K562 (cell line): ENCODE measurements around the gene WIPF2. TPM values are rescaled to one million over a fixed set of nuclear protein-coding genes. Genes with fewer than 3 reads are reported as not detected.

Source experiments
- ATAC-seq: fragments of 200-7000 bp; cut with Tn5 transposase; 3 replicates; pipeline ENCODE4 v1.9.1; 2020; ENCODE audit warnings: moderate library complexity
- BruUV-seq: library from RNA; stranded (reverse); fragments of 400-500 nt; replicated peaks from 2 replicates; lab custom pipeline; 2021; lab: Mats Ljungman, UMichigan
- CTCF ChIA-PET: fragments of 300-600 bp; formaldehyde crosslinking; extraction: SDS; loops from one replicate; lab custom pipeline; 2021; ENCODE audit warnings: low intra/inter-chr PET ratio; lab: Yijun Ruan, JAX
- POLR2A ChIA-PET: fragments of 300-600, 350-650 bp; sonication (Branson Sonifier 250); formaldehyde crosslinking; extraction: SDS; loops from one replicate; lab custom pipeline; 2021; ENCODE audit warnings: antibody characterized with exemption, inconsistent platforms; lab: Yijun Ruan, JAX
- DNase-seq, 4 experiments: peaks; one replicate each; pipeline versions ENCODE4 v3.0.0 to v3.0.0-alpha.2; 2011 to 2018; ENCODE audit warnings: low spot score in 3 of 4, mixed read lengths in 3 of 4; ENCODE audit errors: extremely low read depth in 1 of 4
- FAIRE-seq: peaks from 2 replicates; lab custom pipeline; 2011; peaks lifted over from hg19 to GRCh38; lab: Jason Lieb, UNC
- H2AFZ ChIP-seq: 2 replicates; pipeline ENCODE4 v1.6.0; 2011; ENCODE audit warnings: low read depth, low read length, control low read depth, inconsistent platforms
- H3K27ac ChIP-seq: fragments of 200-600 bp; 3 replicates; pipeline ENCODE4 v1.8.0; 2011; ENCODE audit warnings: low read depth, mild to moderate bottlenecking, control low read depth, inconsistent platforms, low read length, moderate library complexity, mixed read lengths; ENCODE audit errors: extremely low read depth
- H3K27me3 ChIP-seq, 2 experiments: fragments of 300-600 bp in 1 of 2; 2 replicates in 1 of 2; 3 replicates in 1 of 2; pipeline versions ENCODE4 v1.6.0 to v1.8.0; 2011; ENCODE audit warnings: inconsistent platforms in 2 of 2, low read length in 2 of 2, mild to moderate bottlenecking in 1 of 2, mixed read lengths in 1 of 2, moderate library complexity in 1 of 2; ENCODE audit not compliant: control insufficient read depth in 2 of 2, insufficient read depth in 2 of 2
- H3K36me3 ChIP-seq: fragments of 300-600 bp; 3 replicates; pipeline ENCODE4 v1.8.0; 2011; ENCODE audit warnings: mild to moderate bottlenecking, low read length, inconsistent platforms; ENCODE audit not compliant: control insufficient read depth, insufficient read depth
- H3K4me1 ChIP-seq, 2 experiments: fragments of 200-600 bp in 1 of 2; replicated peaks in 1 of 2; 2 replicates in 1 of 2; 3 replicates in 1 of 2; pipeline versions ENCODE4 v1.5.1 to v1.8.0; 2011; ENCODE audit warnings: inconsistent platforms in 2 of 2, low read length in 2 of 2, mild to moderate bottlenecking in 1 of 2, mixed read lengths in 1 of 2, moderate library complexity in 1 of 2; ENCODE audit not compliant: control insufficient read depth in 2 of 2, insufficient read depth in 2 of 2
- H3K4me2 ChIP-seq: 2 replicates; pipeline ENCODE4 v1.6.1; 2011; ENCODE audit warnings: low read length, control low read depth, inconsistent platforms, mixed read lengths; ENCODE audit not compliant: insufficient read depth
- H3K4me3 ChIP-seq: fragments of 200-600 bp; sonication (generic), shearing (Covaris generic); 2 replicates; pipeline ENCODE4 v1.5.1; 2016; ENCODE audit warnings: control low read depth, inconsistent platforms
- H3K79me2 ChIP-seq: fragments of 200-600 bp; 3 replicates; pipeline ENCODE4 v1.8.0; 2011; ENCODE audit warnings: low read length, inconsistent platforms; ENCODE audit not compliant: control insufficient read depth, insufficient read depth
- H3K9ac ChIP-seq, 2 experiments: 2 replicates each; pipeline versions ENCODE4 v1.6.0 to v1.6.1; 2011; ENCODE audit warnings: low read depth in 2 of 2, low read length in 2 of 2, control low read depth in 1 of 2, inconsistent platforms in 1 of 2, mild to moderate bottlenecking in 1 of 2, mixed read lengths in 1 of 2; ENCODE audit not compliant: insufficient read depth in 1 of 2
- H3K9me1 ChIP-seq: one replicate; pipeline ENCODE4 v1.6.0; 2011; ENCODE audit warnings: inconsistent platforms, mild to moderate bottlenecking, low read length, moderate library complexity; ENCODE audit not compliant: control insufficient read depth, insufficient read depth
- H3K9me3 ChIP-seq: replicated peaks from 2 replicates; pipeline ENCODE4 v1.5.1; 2011; ENCODE audit warnings: low read depth, low read length, inconsistent platforms; ENCODE audit not compliant: control insufficient read depth, insufficient read depth
- H4K20me1 ChIP-seq: replicated peaks from 2 replicates; pipeline ENCODE4 v1.6.1; 2011; ENCODE audit warnings: low read length, inconsistent platforms, mixed read lengths; ENCODE audit not compliant: control insufficient read depth, insufficient read depth
- CBFA2T2 ChIP-seq: fragments of 450-650 bp; conservative IDR thresholded peaks from 2 replicates; pipeline ENCODE4 v1.6.1; 2017; ENCODE audit warnings: mild to moderate bottlenecking
- FUS ChIP-seq: fragments of 200-400 bp; formaldehyde crosslinking; optimal IDR thresholded peaks from 2 replicates; pipeline ENCODE3; 2017; ENCODE audit warnings: low read depth, low read length
- MIER1 ChIP-seq: fragments of 450-650 bp; IDR thresholded peaks from 2 replicates; pipeline ENCODE4 v1.6.1; 2016; ENCODE audit warnings: antibody characterized with exemption, mild to moderate bottlenecking, low read depth
- MTF1 ChIP-seq: fragments of 250-450 bp; sonication (Bioruptor Pico); IDR thresholded peaks from 2 replicates; pipeline ENCODE4 v1.9.0; 2021; ENCODE audit warnings: moderate library complexity, mild to moderate bottlenecking, inconsistent platforms, borderline replicate concordance
- PHB ChIP-seq: fragments of 250-450 bp; sonication (Bioruptor Pico); IDR thresholded peaks from 2 replicates; pipeline ENCODE4 v1.5.0; 2021
- PPARD ChIP-seq: fragments of 250-450 bp; sonication (Bioruptor Pico); IDR thresholded peaks from 2 replicates; pipeline ENCODE4 v1.8.0; 2022; ENCODE audit warnings: inconsistent platforms, mild to moderate bottlenecking, moderate library complexity
- RNF2 ChIP-seq: sonication (generic); IDR thresholded peaks from 2 replicates; pipeline ENCODE4 v1.6.1; 2016
- SRSF7 ChIP-seq: fragments of 200-400 bp; formaldehyde crosslinking; optimal IDR thresholded peaks from 2 replicates; pipeline ENCODE3; 2017; ENCODE audit warnings: mild to moderate bottlenecking, low read depth, low read length
- TFAM ChIP-seq: fragments of 250-450 bp; sonication (Bioruptor Pico); conservative IDR thresholded peaks from 2 replicates; pipeline ENCODE4 v1.5.0; 2021; ENCODE audit warnings: mild to moderate bottlenecking, moderate library complexity
- ZNF184 ChIP-seq: sonication (generic); formaldehyde crosslinking; IDR thresholded peaks from 2 replicates; pipeline ENCODE4 v1.5.0; 2020; ENCODE audit warnings: missing genetic modification reagents
- ZNF24 ChIP-seq: fragments of 450-650 bp; IDR thresholded peaks from 2 replicates; pipeline ENCODE4 v1.6.1; 2016
- ZNF586 ChIP-seq: fragments of 450-650 bp; formaldehyde crosslinking; conservative IDR thresholded peaks from 2 replicates; pipeline ENCODE4 v1.4.0; 2020; ENCODE audit warnings: mild to moderate bottlenecking, moderate library complexity
- WGBS: fragments of 100-300 bp; shearing (Covaris generic); methylation state at CpG from one replicate; pipeline ENCODE4 v1.1.6; 2016; ENCODE audit warnings: low coverage, mixed read lengths; ENCODE audit not compliant: insufficient coverage; ENCODE audit errors: missing lambda C conversion rate; 5-methylcytosine and 5-hydroxymethylcytosine counted together
- in situ Hi-C: fragments of 300-500 bp; cut with MboI; formaldehyde crosslinking; loops from 4 replicates; pipeline ENCODE4 v1.15.0; 2018; ENCODE audit warnings: inconsistent platforms, mixed read lengths
- intact Hi-C: fragments of 100-400 bp; cut with micrococcal nuclease; formaldehyde crosslinking; loops from 2 replicates; pipeline ENCODE4 v1.14.2; 2022
- polyA plus RNA-seq, 8 experiments: library from polyadenylated mRNA; depleted of rRNA in 4 of 8; stranded (reverse) in 5 of 8; unstranded in 3 of 8; fragments of >200 nt; fragmentation: Nextera tagmentation in 2 of 8; fragmentation: Illumina TruSeq in 1 of 8; extraction: Ambion mirVana in 2 of 8; extraction: Trizol in 1 of 8; gene quantifications; 2 replicates each; pipeline versions ENCODE4 v1.2.1 to v1.2.3, GENCODE V29; 2011 to 2014; ENCODE audit warnings: inconsistent platforms in 1 of 8, missing spikeins in 1 of 8
- total RNA-seq, 7 experiments: library from RNA; depleted of rRNA in 6 of 7; stranded (reverse); fragments of >200 nt in 6 of 7; fragmentation: Illumina TruSeq in 2 of 7; extraction: Trizol in 2 of 7; gene quantifications; 2 replicates each; pipeline versions ENCODE4 v1.2.1 to v1.2.3, GENCODE V29; 2011 to 2021; ENCODE audit warnings: low replicate concordance in 1 of 7
- TF ChIP-seq, protein P1 (sequence below): fragments of 450-650 bp; formaldehyde crosslinking; IDR thresholded peaks from 2 replicates; pipeline ENCODE4 v1.4.0; 2020; ENCODE audit warnings: mild to moderate bottlenecking, moderate library complexity
- TF ChIP-seq, protein P2 (sequence below): IDR thresholded peaks from 2 replicates; pipeline ENCODE4 v1.6.1; 2012; ENCODE audit warnings: low read depth, low read length, improper control_type of control experiment, borderline replicate concordance
- TF ChIP-seq, protein P3 (sequence below), 2 experiments: fragments of 450-650 bp in 1 of 2; sonication (generic) in 1 of 2; formaldehyde crosslinking; conservative IDR thresholded peaks; 2 replicates each; pipeline versions ENCODE4 v1.4.0 to v1.8.1; 2020 to 2022; ENCODE audit warnings: mild to moderate bottlenecking in 1 of 2, missing genetic modification reagents in 1 of 2
- TF ChIP-seq, protein P4 (sequence below): sonication (generic); formaldehyde crosslinking; IDR thresholded peaks from 2 replicates; pipeline ENCODE4 v1.8.1; 2022; ENCODE audit warnings: missing genetic modification reagents
- TF ChIP-seq, protein P5 (sequence below): sonication (generic); formaldehyde crosslinking; IDR thresholded peaks from 2 replicates; pipeline ENCODE4 v1.8.0; 2022; ENCODE audit warnings: missing genetic modification reagents, mild to moderate bottlenecking, borderline replicate concordance

WIPF2 gene
- total and polyA plus RNA-seq, 9 of the 15 experiments (the other 6 are each of a cell fraction or from before 2014, with no cell fraction given) = 3.6 to 15.0 (median 5.3) TPM

DNA sequence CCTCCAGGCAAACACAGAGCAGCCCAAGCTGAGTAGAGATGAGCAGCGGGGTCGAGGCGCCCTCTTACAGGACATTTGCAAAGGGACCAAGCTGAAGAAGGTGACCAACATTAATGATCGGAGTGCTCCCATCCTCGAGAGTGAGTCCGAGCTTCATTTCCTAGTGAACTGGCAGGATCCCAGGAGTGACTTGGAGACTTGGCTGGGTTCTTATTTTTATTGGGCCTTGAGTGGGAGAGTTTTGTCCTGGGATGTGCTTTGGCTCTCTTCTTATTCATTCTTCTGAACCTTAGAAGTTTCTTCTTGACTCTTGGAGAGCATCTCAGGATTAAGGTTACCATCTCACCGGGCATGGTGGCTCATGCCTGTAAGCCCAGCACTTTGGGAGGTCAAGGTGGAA lies 41.4 kb downstream of the WIPF2 start:
- ChIA-PET POLR2A (interaction anchor here (1.3 kb wide), 1 partner anchor 11 kb away, joined by 3 read pairs; no protein-coding TSS in a partner anchor), CTCF (no interaction called here)
- peaks cover 67% of the 10 kb centered on the region; the same call in 2 of the 3 replicates for H3K36me3 ChIP-seq
- H3K79me2 ChIP-seq = no peaks in the 10 kb centered on the region
- H3K9me1 ChIP-seq = no peaks in the 10 kb centered on the region
- DNase-seq (no peak), FAIRE-seq (no peak), ATAC-seq (no peak)
- intact Hi-C loops (no loop called here), in situ Hi-C loops (no loop called here)
- 92% methylated on average over 7 of the region's 7 CpGs for WGBS
- no TSS peak for BruUV-seq
- 0 out of 2 replicates have a peak, but pooled peaks cover under 1% of the 10 kb centered on the region for H4K20me1 ChIP-seq
- no peak overlapping the region for H2AFZ ChIP-seq
- no peak overlapping the region for H3K9ac ChIP-seq
- no peak overlapping the region for H3K4me3 ChIP-seq
- no peaks in the 10 kb centered on the region for H3K9me3 ChIP-seq
- H3K4me2 ChIP-seq = no peak overlapping the region
- H3K27me3 ChIP-seq = no peaks in the 10 kb centered on the region
- H3K4me1 ChIP-seq = peaks cover 12 to 13% of the 10 kb centered on the region in 2 experiments; a peak in 4 of 5 replicates
- H3K27ac ChIP-seq = no peak overlapping the region
- TF ChIP-seq ZNF184 (CRISPR knock-in tag) (no peak), MIER1 (no peak), TFAM (no peak), PPARD (CRISPR knock-in tag) (no peak), RNF2 (no peak), ZNF586 (CRISPR knock-in tag) (no peak), SRSF7 (no peak), PHB (CRISPR knock-in tag) (no peak), FUS (no peak), MTF1 (CRISPR knock-in tag) (no peak), ZNF24 (no peak), CBFA2T2 (no peak)
- TF ChIP-seq, protein P1, sequence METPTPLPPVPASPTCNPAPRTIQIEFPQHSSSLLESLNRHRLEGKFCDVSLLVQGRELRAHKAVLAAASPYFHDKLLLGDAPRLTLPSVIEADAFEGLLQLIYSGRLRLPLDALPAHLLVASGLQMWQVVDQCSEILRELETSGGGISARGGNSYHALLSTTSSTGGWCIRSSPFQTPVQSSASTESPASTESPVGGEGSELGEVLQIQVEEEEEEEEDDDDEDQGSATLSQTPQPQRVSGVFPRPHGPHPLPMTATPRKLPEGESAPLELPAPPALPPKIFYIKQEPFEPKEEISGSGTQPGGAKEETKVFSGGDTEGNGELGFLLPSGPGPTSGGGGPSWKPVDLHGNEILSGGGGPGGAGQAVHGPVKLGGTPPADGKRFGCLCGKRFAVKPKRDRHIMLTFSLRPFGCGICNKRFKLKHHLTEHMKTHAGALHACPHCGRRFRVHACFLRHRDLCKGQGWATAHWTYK (CRISPR knock-in tag) = no peak
- TF ChIP-seq, protein P2, sequence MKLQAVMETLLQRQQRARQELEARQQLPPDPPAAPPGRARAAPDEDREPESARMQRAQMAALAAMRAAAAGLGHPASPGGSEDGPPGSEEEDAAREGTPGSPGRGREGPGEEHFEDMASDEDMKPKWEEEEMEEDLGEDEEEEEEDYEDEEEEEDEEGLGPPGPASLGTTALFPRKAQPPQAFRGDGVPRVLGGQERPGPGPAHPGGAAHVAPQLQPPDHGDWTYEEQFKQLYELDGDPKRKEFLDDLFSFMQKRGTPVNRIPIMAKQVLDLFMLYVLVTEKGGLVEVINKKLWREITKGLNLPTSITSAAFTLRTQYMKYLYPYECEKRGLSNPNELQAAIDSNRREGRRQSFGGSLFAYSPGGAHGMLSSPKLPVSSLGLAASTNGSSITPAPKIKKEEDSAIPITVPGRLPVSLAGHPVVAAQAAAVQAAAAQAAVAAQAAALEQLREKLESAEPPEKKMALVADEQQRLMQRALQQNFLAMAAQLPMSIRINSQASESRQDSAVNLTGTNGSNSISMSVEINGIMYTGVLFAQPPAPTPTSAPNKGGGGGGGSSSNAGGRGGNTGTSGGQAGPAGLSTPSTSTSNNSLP = no peak
- TF ChIP-seq, protein P3, sequence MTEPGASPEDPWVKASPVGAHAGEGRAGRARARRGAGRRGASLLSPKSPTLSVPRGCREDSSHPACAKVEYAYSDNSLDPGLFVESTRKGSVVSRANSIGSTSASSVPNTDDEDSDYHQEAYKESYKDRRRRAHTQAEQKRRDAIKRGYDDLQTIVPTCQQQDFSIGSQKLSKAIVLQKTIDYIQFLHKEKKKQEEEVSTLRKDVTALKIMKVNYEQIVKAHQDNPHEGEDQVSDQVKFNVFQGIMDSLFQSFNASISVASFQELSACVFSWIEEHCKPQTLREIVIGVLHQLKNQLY (CRISPR knock-in tag; conservative IDR thresholded peaks at IDR 0.05) = no peak
- TF ChIP-seq, protein P4, sequence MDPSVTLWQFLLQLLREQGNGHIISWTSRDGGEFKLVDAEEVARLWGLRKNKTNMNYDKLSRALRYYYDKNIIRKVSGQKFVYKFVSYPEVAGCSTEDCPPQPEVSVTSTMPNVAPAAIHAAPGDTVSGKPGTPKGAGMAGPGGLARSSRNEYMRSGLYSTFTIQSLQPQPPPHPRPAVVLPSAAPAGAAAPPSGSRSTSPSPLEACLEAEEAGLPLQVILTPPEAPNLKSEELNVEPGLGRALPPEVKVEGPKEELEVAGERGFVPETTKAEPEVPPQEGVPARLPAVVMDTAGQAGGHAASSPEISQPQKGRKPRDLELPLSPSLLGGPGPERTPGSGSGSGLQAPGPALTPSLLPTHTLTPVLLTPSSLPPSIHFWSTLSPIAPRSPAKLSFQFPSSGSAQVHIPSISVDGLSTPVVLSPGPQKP (CRISPR knock-in tag) = no peak
- TF ChIP-seq, protein P5, sequence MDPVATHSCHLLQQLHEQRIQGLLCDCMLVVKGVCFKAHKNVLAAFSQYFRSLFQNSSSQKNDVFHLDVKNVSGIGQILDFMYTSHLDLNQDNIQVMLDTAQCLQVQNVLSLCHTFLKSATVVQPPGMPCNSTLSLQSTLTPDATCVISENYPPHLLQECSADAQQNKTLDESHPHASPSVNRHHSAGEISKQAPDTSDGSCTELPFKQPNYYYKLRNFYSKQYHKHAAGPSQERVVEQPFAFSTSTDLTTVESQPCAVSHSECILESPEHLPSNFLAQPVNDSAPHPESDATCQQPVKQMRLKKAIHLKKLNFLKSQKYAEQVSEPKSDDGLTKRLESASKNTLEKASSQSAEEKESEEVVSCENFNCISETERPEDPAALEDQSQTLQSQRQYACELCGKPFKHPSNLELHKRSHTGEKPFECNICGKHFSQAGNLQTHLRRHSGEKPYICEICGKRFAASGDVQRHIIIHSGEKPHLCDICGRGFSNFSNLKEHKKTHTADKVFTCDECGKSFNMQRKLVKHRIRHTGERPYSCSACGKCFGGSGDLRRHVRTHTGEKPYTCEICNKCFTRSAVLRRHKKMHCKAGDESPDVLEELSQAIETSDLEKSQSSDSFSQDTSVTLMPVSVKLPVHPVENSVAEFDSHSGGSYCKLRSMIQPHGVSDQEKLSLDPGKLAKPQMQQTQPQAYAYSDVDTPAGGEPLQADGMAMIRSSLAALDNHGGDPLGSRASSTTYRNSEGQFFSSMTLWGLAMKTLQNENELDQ (CRISPR knock-in tag) = no peak
